Measurements from ENCODE around the gene ACIN1.
"Not testable (repeated sequence)": the region's sequence is repeated elsewhere in the genome, so short reads cannot be mapped to it uniquely, and the experiment has no call there.

Gene ACIN1

DNA sequence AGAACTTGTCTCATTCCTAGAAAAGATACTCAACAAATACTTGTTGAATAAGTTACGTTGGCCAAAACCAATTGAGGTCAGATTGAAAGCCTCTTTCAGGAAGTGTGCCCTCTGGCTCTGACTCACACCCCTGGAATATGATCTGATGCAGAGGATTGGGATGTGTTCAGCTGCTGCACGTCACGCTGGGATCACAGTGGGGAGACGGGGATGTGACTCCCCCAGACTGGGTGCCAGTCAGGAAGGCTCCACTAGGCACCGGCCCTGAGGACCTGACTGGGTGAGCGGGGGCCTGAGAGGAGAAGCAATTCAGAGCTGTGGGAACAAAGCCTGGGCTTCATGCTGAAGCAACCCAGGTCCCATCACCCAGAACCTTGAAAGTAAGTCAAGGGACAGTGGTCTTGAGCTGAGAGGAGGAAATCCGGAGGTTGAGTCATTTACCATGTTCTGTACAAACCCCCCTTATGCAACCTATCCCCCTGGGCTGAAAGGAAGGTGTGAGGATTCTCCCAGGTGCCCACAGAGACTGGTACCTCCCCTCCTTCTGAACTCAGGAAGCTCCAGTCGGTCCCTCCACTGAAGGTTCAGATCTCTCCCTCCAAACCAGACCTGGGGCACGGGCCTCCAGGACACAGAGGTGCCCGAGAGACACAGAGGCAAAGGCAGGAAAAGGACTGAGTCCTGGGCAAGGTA lies 20.2 kb upstream of the ACIN1 start:
- WGBS (ENCODE audit: insufficient coverage, insufficient read length) = no CpG with 5 or more reads among the region's 10 CpGs
- no peak for DNase-seq (ENCODE audit: low read depth, low spot score)
- H3K4me3 ChIP-seq (ENCODE audit: low read length) = no peak overlapping the region

GRCh38 chr14:23114669-23115038 lies 19.7 kb upstream of the ACIN1 start:
- no peaks in the 10 kb centered on the region for H3K9me3 ChIP-seq (ENCODE audit: control insufficient read depth, insufficient read depth, low read length)
- peaks cover 4% of the 10 kb centered on the region for H3K4me1 ChIP-seq (ENCODE audit: control insufficient read depth, insufficient read depth, low read length)
- no peak for DNase-seq (ENCODE audit: low read depth, low spot score)
- no peaks in the 10 kb centered on the region for H3K36me3 ChIP-seq (ENCODE audit: control insufficient read depth, insufficient read depth, low read length)
- WGBS (ENCODE audit: insufficient coverage, insufficient read length) = no CpG with 5 or more reads among the region's 4 CpGs
- H3K27me3 ChIP-seq (ENCODE audit: control insufficient read depth, insufficient read depth, low read length) = no peaks in the 10 kb centered on the region
- H3K27ac ChIP-seq (ENCODE audit: low read length) = no peak overlapping the region
- no peak overlapping the region for H3K4me3 ChIP-seq (ENCODE audit: low read length)

More for the DNA sequence above, 20.2 kb upstream of the ACIN1 start:
- Histone ChIP-seq H3K4me1 (ENCODE audit: control insufficient read depth, insufficient read depth, low read length) (peaks cover 4% of the 10 kb centered on the region), H3K27me3 (ENCODE audit: control insufficient read depth, insufficient read depth, low read length) (no peaks in the 10 kb centered on the region), H3K9me3 (ENCODE audit: control insufficient read depth, insufficient read depth, low read length) (no peaks in the 10 kb centered on the region), H3K36me3 (ENCODE audit: control insufficient read depth, insufficient read depth, low read length) (no peaks in the 10 kb centered on the region), H3K27ac (ENCODE audit: low read length) (no peak overlapping the region)

GRCh38 chr14:23114120-23114458 lies 19.2 kb upstream of the ACIN1 start:
- Histone ChIP-seq H3K27me3 (ENCODE audit: control insufficient read depth, insufficient read depth, low read length) (no peaks in the 10 kb centered on the region), H3K36me3 (ENCODE audit: control insufficient read depth, insufficient read depth, low read length) (no peaks in the 10 kb centered on the region), H3K4me1 (ENCODE audit: control insufficient read depth, insufficient read depth, low read length) (peaks cover 4% of the 10 kb centered on the region), H3K27ac (ENCODE audit: low read length) (no peak overlapping the region), H3K4me3 (ENCODE audit: low read length) (no peak overlapping the region), H3K9me3 (ENCODE audit: control insufficient read depth, insufficient read depth, low read length) (no peaks in the 10 kb centered on the region)
- WGBS (ENCODE audit: insufficient coverage, insufficient read length) = no CpG with 5 or more reads among the region's 5 CpGs
- DNase-seq (ENCODE audit: low read depth, low spot score) = no peak

GRCh38 chr14:23113431-23114119 lies 18.6 kb upstream of the ACIN1 start:
- no CpG with 5 or more reads among the region's 10 CpGs for WGBS (ENCODE audit: insufficient coverage, insufficient read length)
- Histone ChIP-seq H3K4me1 (ENCODE audit: control insufficient read depth, insufficient read depth, low read length) (peaks cover 4% of the 10 kb centered on the region), H3K4me3 (ENCODE audit: low read length) (no peak overlapping the region), H3K27ac (ENCODE audit: low read length) (no peak overlapping the region), H3K36me3 (ENCODE audit: control insufficient read depth, insufficient read depth, low read length) (no peaks in the 10 kb centered on the region), H3K27me3 (ENCODE audit: control insufficient read depth, insufficient read depth, low read length) (no peaks in the 10 kb centered on the region), H3K9me3 (ENCODE audit: control insufficient read depth, insufficient read depth, low read length) (no peaks in the 10 kb centered on the region)
- DNase-seq (ENCODE audit: low read depth, low spot score) = no peak

GRCh38 chr14:23112359-23113178 lies 17.6 kb upstream of the ACIN1 start:
- no peak overlapping the region for H3K4me3 ChIP-seq (ENCODE audit: low read length)
- H3K27ac ChIP-seq (ENCODE audit: low read length) = no peak overlapping the region
- no peaks in the 10 kb centered on the region for H3K36me3 ChIP-seq (ENCODE audit: control insufficient read depth, insufficient read depth, low read length)
- H3K4me1 ChIP-seq (ENCODE audit: control insufficient read depth, insufficient read depth, low read length) = peaks cover 4% of the 10 kb centered on the region
- 100% methylated on average over 1 of the region's 12 CpGs for WGBS (ENCODE audit: insufficient coverage, insufficient read length)
- DNase-seq (ENCODE audit: low read depth, low spot score) = no peak
- H3K9me3 ChIP-seq (ENCODE audit: control insufficient read depth, insufficient read depth, low read length) = no peaks in the 10 kb centered on the region
- no peaks in the 10 kb centered on the region for H3K27me3 ChIP-seq (ENCODE audit: control insufficient read depth, insufficient read depth, low read length)

- WGBS (ENCODE audit: insufficient coverage, insufficient read length) = 100% methylated on average over 2 of the region's 5 CpGs
- Histone ChIP-seq H3K27ac (ENCODE audit: low read length) (no peak overlapping the region), H3K27me3 (ENCODE audit: control insufficient read depth, insufficient read depth, low read length) (no peaks in the 10 kb centered on the region), H3K4me3 (ENCODE audit: low read length) (no peak overlapping the region), H3K36me3 (ENCODE audit: control insufficient read depth, insufficient read depth, low read length) (no peaks in the 10 kb centered on the region), H3K9me3 (ENCODE audit: control insufficient read depth, insufficient read depth, low read length) (no peaks in the 10 kb centered on the region), H3K4me1 (ENCODE audit: control insufficient read depth, insufficient read depth, low read length) (peaks cover 5% of the 10 kb centered on the region)
- no peak for DNase-seq (ENCODE audit: low read depth, low spot score)
Observed at GRCh38 chr14:23110579-23111365, 15.8 kb upstream of the ACIN1 start.

DNA sequence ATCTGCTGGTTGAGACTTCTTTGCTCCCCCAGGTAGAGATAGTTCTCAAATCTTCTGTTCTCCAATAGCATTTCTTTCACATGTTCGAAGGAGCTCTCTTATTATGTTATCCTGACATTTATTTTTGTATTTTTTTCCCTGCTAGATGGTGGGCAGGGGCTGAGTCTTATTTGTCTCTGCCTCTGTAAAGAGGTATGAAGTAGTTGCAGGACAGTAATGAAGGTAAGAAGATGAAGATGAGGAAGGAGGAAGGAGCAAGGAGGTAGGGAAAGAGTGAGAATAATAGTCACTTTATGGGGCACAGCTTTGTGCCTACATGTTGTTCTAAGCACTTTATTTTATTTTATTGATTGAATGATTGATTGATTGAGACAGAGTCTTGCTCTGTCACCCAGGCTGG lies 14.8 kb upstream of the ACIN1 start:
- Histone ChIP-seq H3K4me1 (ENCODE audit: control insufficient read depth, insufficient read depth, low read length) (peaks cover 5% of the 10 kb centered on the region), H3K36me3 (ENCODE audit: control insufficient read depth, insufficient read depth, low read length) (no peaks in the 10 kb centered on the region), H3K27ac (ENCODE audit: low read length) (no peak overlapping the region), H3K27me3 (ENCODE audit: control insufficient read depth, insufficient read depth, low read length) (no peaks in the 10 kb centered on the region), H3K9me3 (ENCODE audit: control insufficient read depth, insufficient read depth, low read length) (no peaks in the 10 kb centered on the region), H3K4me3 (ENCODE audit: low read length) (no peak overlapping the region)
- DNase-seq (ENCODE audit: low read depth, low spot score) = no peak
- no CpG with 5 or more reads among the region's 1 CpG for WGBS (ENCODE audit: insufficient coverage, insufficient read length)

GRCh38 chr14:23108169-23108568 lies 13.2 kb upstream of the ACIN1 start:
- H3K9me3 ChIP-seq (ENCODE audit: control insufficient read depth, insufficient read depth, low read length); H3K4me3 ChIP-seq (ENCODE audit: low read length); H3K36me3 ChIP-seq (ENCODE audit: control insufficient read depth, insufficient read depth, low read length); H3K27ac ChIP-seq (ENCODE audit: low read length); H3K27me3 ChIP-seq (ENCODE audit: control insufficient read depth, insufficient read depth, low read length); DNase-seq (ENCODE audit: low read depth, low spot score); H3K4me1 ChIP-seq (ENCODE audit: control insufficient read depth, insufficient read depth, low read length): not testable (repeated sequence)
- WGBS (ENCODE audit: insufficient coverage, insufficient read length) = no CpG with 5 or more reads among the region's 24 CpGs

DNA sequence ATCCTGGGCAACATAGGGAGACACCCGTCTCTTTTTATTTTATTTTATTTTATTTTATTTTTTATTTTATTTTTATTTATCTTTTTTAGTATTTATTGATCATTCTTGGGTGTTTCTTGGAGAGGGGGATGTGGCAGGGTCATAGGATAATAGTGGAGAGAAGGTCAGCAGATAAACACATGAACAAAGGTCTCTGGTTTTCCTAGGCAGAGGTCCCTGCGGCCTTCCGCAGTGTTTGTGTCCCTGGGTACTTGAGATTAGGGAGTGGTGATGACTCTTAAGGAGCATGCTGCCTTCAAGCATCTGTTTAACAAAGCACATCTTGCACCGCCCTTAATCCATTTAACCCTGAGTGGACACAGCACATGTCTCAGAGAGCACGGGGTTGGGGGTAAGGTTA lies 12.7 kb upstream of the ACIN1 start:
- H3K27me3 ChIP-seq (ENCODE audit: control insufficient read depth, insufficient read depth, low read length); DNase-seq (ENCODE audit: low read depth, low spot score); H3K4me3 ChIP-seq (ENCODE audit: low read length); H3K9me3 ChIP-seq (ENCODE audit: control insufficient read depth, insufficient read depth, low read length); H3K27ac ChIP-seq (ENCODE audit: low read length); H3K4me1 ChIP-seq (ENCODE audit: control insufficient read depth, insufficient read depth, low read length); H3K36me3 ChIP-seq (ENCODE audit: control insufficient read depth, insufficient read depth, low read length): not testable (repeated sequence)
- no CpG with 5 or more reads among the region's 5 CpGs for WGBS (ENCODE audit: insufficient coverage, insufficient read length)

- Histone ChIP-seq H3K36me3 (ENCODE audit: control insufficient read depth, insufficient read depth, low read length) (no peaks in the 10 kb centered on the region), H3K27me3 (ENCODE audit: control insufficient read depth, insufficient read depth, low read length) (no peaks in the 10 kb centered on the region), H3K4me3 (ENCODE audit: low read length) (no peak overlapping the region), H3K27ac (ENCODE audit: low read length) (no peak overlapping the region), H3K9me3 (ENCODE audit: control insufficient read depth, insufficient read depth, low read length) (no peaks in the 10 kb centered on the region), H3K4me1 (ENCODE audit: control insufficient read depth, insufficient read depth, low read length) (0 out of 2 replicates have a peak, but pooled peaks cover 1% of the 10 kb centered on the region)
- DNase-seq (ENCODE audit: low read depth, low spot score) = no peak
Observed at GRCh38 chr14:23106747-23107045, 11.8 kb upstream of the ACIN1 start.
